Left lung (tissue), 10 donors: ENCODE measurements around the gene KMT5B. TPM values are rescaled to one million over a fixed set of nuclear protein-coding genes. Genes with fewer than 3 reads are reported as not detected.

Source experiments
- ATAC-seq: fragments of 200-7000 bp; cut with Tn5 transposase; one replicate; pipeline ENCODE4 v1.9.1; 2020; ENCODE audit warnings: moderate library complexity
- DNase-seq, 4 donors: peaks; one replicate each; pipeline ENCODE4 v3.0.0-alpha.2; 2013 to 2020
- H3K27ac ChIP-seq, 2 donors: fragments of 200-600 bp; sonication (generic) in 1 of 2; one replicate each; pipeline versions ENCODE4 v1.5.0 to v1.8.0; 2020 to 2021
- H3K27me3 ChIP-seq, 2 donors: fragments of 200-600 bp; sonication (generic) in 1 of 2; one replicate each; pipeline versions ENCODE4 v1.5.0 to v1.8.0; 2020 to 2021
- H3K36me3 ChIP-seq, 2 donors: fragments of 200-600 bp; sonication (generic) in 1 of 2; one replicate each; pipeline versions ENCODE4 v1.5.0 to v1.8.0; 2020 to 2021
- H3K4me1 ChIP-seq, 2 donors: fragments of 200-600 bp; one replicate each; pipeline ENCODE4 v1.8.0; 2021
- H3K4me3 ChIP-seq, 2 donors: fragments of 200-600 bp; sonication (generic) in 1 of 2; one replicate each; pipeline versions ENCODE4 v1.5.0 to v1.8.0; 2020 to 2021; ENCODE audit warnings: mild to moderate bottlenecking in 1 of 2
- H3K9me3 ChIP-seq, 2 donors: fragments of 200-600 bp; sonication (generic) in 1 of 2; one replicate each; pipeline versions ENCODE4 v1.5.0 to v1.8.0; 2020 to 2021
- CTCF ChIP-seq, 2 donors: fragments of 200-600 bp; sonication (generic) in 1 of 2; IDR thresholded peaks; one replicate each; pipeline versions ENCODE4 v1.5.0 to v1.8.0; 2021; ENCODE audit warnings: antibody characterized with exemption in 2 of 2
- intact Hi-C, 2 donors: fragments of 100-400 bp; cut with DNase I; formaldehyde crosslinking; loops; one replicate each; pipeline versions ENCODE4 v1.11.2 to v1.14.2; 2022
- polyA plus RNA-seq, 6 donors: library from polyadenylated mRNA; unstranded; fragments of 120-200 nt; gene quantifications; one replicate each; pipeline ENCODE4 v1.2.1, GENCODE V29; 2013; ENCODE audit not compliant: insufficient read length in 6 of 6
- total RNA-seq, 2 donors: library from RNA; stranded (reverse); fragmentation: NEBNext Ultra II Directional; extraction: Animal tissue kit (Norgen Biotek cat#: 25700); gene quantifications; one replicate each; pipeline ENCODE4 v1.2.1, GENCODE V29; 2021
- donor health status: DM: no; HTN: yes; CAD: no.
- donor health status: DM: no; HTN: no; CAD: no.

The KMT5B gene
- total and polyA plus RNA-seq, 8 donors: 36.0 to 91.7 (median 86.4) TPM

DNA sequence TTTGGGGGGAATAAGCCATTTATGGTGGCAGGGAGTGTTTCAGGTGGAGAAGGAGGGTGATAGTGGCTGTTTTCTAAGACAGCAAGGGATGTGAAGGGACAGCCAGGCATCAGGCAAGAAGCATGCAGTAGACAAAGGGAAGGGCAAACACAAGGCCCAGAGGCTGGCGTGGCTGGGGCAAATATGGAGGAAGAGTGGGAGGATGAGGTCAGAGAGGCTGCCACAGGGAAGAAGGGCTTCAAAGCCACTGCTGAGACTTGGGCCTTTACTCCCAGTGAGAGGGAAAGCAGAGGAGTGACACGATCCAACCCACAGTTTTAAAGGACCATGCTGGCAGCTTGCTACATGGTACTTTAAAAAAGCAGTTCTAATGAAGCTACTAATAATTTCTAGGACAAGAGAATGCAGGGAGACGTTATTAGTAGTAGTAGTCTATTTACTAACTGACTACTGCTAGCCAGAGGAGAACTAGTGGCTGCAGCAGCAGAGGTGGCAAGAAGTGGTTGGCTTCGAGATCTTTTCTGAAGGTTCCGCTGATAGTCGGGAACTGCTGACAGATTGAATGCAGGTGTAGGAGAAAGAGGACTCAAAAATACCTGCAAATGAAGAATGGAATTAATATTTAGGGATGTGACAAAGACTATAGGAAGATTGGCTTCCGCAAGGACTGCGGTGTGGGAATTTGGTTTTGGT is 13.7 kb downstream of the KMT5B start:
- H3K9me3 ChIP-seq: no peaks in the 10 kb centered on the region
- no peak for ATAC-seq
- no peaks in the 10 kb centered on the region for H3K27me3 ChIP-seq
- no peak for DNase-seq
- no peak overlapping the region for H3K27ac ChIP-seq
- no peak overlapping the region for H3K4me3 ChIP-seq
- TF ChIP-seq CTCF (IDR thresholded peaks at IDR 0.05): no peak
- peaks cover 3 to 53% of the 10 kb centered on the region in 2 donors for H3K4me1 ChIP-seq
- intact Hi-C loops: no loop called here
- no peaks in the 10 kb centered on the region for H3K36me3 ChIP-seq

DNA sequence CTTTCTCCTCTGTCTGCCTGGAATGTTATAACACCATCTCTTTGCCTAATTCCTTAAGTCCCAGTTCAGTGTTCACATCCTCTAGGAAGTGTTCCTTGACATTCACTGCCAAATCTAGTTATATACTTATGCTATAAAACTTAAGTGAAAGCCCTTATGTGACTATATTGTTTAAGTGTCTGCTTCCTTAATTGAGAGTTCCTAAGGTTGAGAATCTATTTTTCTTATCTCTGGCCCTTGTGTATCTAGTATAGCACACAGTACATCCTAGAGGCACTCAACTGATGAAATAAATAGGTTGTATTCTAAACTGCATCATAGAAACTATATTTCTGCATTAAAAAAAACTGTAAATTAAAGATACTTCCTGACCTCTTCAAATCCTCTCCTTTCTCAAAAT is 16.9 kb downstream of the KMT5B start:
- Histone ChIP-seq H3K4me1 (peaks cover 3 to 40% of the 10 kb centered on the region in 2 donors), H3K27me3 (no peaks in the 10 kb centered on the region)
- intact Hi-C loops: no loop called here

GRCh38 chr11:68194675-68195294 is 18.3 kb downstream of the KMT5B start:
- no peak for TF ChIP-seq CTCF (IDR thresholded peaks at IDR 0.05)
- Histone ChIP-seq H3K27ac (no peak overlapping the region), H3K36me3 (no peaks in the 10 kb centered on the region), H3K4me3 (no peak overlapping the region), H3K9me3 (no peaks in the 10 kb centered on the region), H3K27me3 (no peaks in the 10 kb centered on the region), H3K4me1 (peaks cover 0 to 30% of the 10 kb centered on the region in 2 donors)
- ATAC-seq: no peak
- DNase-seq: no peak
- intact Hi-C loops: no loop called here

More for the DNA sequence above, 16.9 kb downstream of the KMT5B start:
- ATAC-seq: no peak
- Histone ChIP-seq H3K36me3 (no peaks in the 10 kb centered on the region), H3K27ac (no peak overlapping the region), H3K9me3 (no peaks in the 10 kb centered on the region), H3K4me3 (no peak overlapping the region)
- no peak for DNase-seq
- TF ChIP-seq CTCF (IDR thresholded peaks at IDR 0.05): no peak

DNA sequence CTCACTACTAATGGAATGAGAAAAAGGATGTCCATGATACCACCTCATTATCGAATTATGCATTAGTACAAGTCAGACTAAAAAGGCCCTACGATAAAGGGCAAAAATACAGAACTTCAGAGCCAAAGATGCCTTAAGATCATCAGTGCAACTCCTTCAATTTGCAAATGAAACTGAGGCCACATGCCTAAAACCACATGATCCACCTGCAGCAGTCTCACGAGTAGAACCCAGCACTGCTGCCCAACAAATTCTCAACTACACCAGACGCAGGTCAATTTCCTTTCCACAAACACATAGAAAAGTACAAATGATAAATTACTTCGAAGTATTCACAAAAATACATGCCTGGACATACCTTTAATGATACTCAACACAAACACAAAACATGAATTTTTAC is 20.1 kb downstream of the KMT5B start:
- H3K36me3 ChIP-seq: no peaks in the 10 kb centered on the region
- intact Hi-C loops: no loop called here

More for the DNA sequence above, 20.1 kb downstream of the KMT5B start:
- peaks cover 0 to 26% of the 10 kb centered on the region in 2 donors for H3K4me1 ChIP-seq
- DNase-seq: no peak
- no peak for ATAC-seq
- H3K27me3 ChIP-seq: no peaks in the 10 kb centered on the region
- H3K4me3 ChIP-seq: no peak overlapping the region
- TF ChIP-seq CTCF (IDR thresholded peaks at IDR 0.05): no peak
- no peak overlapping the region for H3K27ac ChIP-seq
- no peaks in the 10 kb centered on the region for H3K9me3 ChIP-seq
